ENCODE measurements around the gene IGSF6.

Gene IGSF6

DNA sequence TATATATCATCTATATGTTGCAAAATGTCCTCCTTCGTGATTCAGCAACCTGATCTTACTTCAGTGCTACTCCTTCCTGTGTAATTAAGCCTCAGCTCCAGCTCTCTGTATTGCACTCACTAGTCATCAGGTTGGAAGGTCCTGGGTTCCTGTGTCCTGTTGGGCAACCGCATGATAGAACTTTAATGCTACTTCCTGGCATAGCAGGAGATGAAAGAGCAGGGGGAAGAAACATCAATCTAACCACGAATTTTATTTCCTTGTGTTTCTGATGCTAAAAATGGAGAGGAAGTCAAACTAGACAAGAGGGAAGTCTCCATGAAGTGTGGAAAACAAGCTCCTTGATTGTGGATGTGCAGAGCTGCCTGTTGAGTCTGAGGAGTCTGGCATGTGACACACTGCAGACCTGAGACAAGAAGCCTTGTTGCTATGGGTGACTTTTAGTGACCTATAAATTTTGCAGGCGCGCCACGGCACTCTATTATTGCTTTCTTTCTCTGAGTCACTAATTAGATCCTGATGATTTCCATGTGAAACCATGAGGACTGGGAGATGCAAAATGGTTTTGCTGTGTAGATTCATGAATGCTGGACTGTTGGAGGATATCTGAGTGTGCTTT lies 25.6 kb downstream of the IGSF6 start:
- peak; percentile 91 for DNase-seq (ENCODE audit: low read depth)
- no peak overlapping the region for H3K4me3 ChIP-seq (ENCODE audit: low read depth, low read length)
- TF ChIP-seq, protein P1, sequence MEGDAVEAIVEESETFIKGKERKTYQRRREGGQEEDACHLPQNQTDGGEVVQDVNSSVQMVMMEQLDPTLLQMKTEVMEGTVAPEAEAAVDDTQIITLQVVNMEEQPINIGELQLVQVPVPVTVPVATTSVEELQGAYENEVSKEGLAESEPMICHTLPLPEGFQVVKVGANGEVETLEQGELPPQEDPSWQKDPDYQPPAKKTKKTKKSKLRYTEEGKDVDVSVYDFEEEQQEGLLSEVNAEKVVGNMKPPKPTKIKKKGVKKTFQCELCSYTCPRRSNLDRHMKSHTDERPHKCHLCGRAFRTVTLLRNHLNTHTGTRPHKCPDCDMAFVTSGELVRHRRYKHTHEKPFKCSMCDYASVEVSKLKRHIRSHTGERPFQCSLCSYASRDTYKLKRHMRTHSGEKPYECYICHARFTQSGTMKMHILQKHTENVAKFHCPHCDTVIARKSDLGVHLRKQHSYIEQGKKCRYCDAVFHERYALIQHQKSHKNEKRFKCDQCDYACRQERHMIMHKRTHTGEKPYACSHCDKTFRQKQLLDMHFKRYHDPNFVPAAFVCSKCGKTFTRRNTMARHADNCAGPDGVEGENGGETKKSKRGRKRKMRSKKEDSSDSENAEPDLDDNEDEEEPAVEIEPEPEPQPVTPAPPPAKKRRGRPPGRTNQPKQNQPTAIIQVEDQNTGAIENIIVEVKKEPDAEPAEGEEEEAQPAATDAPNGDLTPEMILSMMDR (conservative IDR thresholded peaks at IDR 0.05; ENCODE audit: low read depth, low read length), result no peak

DNA sequence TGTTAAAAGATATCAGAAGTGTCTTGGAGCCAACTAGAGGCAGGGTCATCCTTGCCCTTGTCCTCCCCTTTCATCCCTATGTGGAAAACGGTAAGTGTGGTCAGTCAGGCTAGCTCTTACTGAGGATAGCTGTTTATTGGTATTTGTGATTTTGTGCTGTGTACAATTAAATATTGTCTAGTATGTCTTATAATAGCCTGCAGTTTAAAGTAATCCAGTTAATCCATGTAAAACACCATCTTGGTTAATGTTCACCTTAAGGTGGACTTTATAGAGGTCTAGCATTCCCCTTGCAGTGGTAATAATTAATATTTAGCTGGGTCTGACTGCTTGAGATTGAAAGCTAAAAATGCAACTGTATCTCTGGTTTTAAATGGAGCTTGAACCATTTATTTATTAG lies 27.4 kb downstream of the IGSF6 start:
- TF ChIP-seq, protein P1 (conservative IDR thresholded peaks at IDR 0.05; ENCODE audit: low read depth, low read length), result no peak
- H3K4me3 ChIP-seq (ENCODE audit: low read depth, low read length), result no peak overlapping the region
- no peak for DNase-seq (ENCODE audit: low read depth)

DNA sequence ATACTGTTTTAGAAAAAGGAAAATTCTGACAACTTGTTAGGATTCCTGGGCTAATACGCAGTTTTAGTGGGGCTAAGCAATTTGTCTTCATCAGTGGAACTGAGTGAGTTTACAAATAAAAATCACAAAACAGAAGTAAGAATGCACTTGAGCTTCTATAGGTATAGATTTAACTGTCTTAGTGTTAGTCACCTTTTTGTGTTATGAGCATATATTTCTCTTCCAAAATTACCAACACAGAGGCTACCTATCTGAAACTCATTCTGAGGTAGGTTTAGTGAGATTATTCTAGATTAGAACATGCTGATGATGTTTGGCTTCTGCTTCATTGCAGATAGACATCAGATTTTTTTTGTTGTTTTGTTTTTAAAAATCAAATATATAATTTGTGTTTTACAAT lies 29.9 kb downstream of the IGSF6 start:
- TF ChIP-seq, protein P1 (conservative IDR thresholded peaks at IDR 0.05; ENCODE audit: low read depth, low read length), result no peak
- DNase-seq (ENCODE audit: low read depth), result no peak
- no peak overlapping the region for H3K4me3 ChIP-seq (ENCODE audit: low read depth, low read length)

DNA sequence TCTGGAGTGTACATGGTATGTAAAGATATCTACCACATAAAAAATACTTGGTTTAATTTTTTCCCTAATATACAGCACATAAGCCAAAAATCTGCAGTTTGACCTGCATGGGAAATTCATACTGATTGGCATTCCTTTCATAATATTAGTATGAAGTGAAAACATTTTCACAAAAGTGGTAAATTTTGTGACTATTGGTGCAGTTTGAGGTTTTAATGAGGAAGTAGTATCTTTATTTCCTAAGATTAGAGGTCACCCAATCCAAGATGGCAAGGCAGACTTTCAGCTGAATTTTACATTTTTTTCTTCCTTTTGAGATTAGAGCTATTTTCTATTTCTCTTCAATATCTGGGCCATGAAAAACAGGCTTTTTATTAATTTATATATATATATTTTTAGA lies 31.8 kb downstream of the IGSF6 start:
- no peak for DNase-seq (ENCODE audit: low read depth)
- TF ChIP-seq, protein P1 (conservative IDR thresholded peaks at IDR 0.05; ENCODE audit: low read depth, low read length), result no peak
- H3K4me3 ChIP-seq (ENCODE audit: low read depth, low read length), result no peak overlapping the region

DNA sequence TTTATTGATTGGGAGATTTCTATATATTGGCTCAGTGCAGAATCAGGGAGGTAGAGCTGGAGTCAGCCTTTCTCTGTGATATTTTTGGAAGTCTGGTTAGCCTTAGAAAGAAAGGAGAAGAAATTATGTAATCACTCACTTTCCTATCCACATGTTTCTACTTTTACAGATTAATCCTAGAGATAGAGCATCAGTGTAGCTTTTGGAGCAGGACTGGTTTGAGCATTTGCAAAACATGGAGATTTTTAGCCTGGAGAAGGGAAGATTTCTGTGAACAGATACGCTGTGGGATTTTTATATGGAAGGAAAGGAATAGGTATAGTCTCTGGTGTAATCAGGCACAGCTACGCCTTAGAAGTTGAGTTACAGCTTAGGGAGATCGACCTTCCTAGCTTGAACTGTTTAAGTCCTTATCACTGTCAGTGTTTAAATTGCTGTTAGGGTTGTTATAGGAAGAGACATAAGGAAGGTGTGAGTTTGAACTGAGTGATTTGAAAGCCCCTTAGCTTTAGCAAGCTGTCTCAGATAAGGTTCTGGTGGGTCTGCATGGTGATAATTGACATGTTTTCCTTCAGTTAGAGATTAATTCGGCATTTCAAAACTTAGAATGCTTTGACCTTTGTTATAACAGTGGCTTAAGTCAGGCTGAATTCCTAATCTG lies 32.5 kb downstream of the IGSF6 start:
- TF ChIP-seq, protein P1 (conservative IDR thresholded peaks at IDR 0.05; ENCODE audit: low read depth, low read length), result no peak
- no peak for DNase-seq (ENCODE audit: low read depth)
- H3K4me3 ChIP-seq (ENCODE audit: low read depth, low read length), result no peak overlapping the region

DNA sequence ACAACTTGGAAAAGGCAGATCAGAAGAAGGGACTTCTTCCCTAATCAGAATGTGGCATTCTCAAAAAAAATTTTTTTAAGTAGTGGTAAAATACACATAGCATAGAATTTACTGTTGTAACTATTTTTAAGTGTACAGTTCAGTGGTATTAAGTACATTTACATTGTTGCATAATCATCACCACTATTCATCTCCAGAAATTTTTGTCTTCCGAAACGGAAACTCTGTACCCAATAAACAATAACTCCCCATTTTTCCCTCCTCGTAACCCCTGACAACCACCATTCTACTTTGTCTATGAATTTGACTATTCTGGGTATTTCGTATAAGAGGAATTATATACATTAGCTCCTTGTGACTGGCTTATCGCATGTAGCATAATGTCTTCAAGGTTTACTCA lies 34.1 kb downstream of the IGSF6 start:
- TF ChIP-seq, protein P1 (conservative IDR thresholded peaks at IDR 0.05; ENCODE audit: low read depth, low read length), result no peak

DNA sequence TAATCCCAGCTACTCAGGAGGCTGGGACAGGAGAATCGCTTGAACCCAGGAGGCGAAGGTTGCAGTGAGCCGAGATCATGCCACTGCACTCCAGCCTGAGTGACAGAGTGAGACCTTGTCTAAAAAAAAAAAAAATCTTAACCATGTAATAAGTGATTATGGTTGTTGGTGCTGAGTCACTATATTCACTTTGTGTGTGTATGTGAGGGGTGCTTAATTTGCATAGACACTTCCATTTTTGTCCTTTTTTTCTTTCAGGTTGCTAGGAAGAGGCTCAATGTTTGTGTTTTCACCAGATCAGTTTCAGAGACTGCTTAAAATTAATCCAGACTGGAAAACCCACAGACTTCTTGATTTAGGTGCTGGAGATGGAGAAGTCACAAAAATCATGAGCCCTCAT lies 34.8 kb downstream of the IGSF6 start:
- DNase-seq (ENCODE audit: low read depth), result no peak
- no peak overlapping the region for H3K4me3 ChIP-seq (ENCODE audit: low read depth, low read length)
- TF ChIP-seq, protein P1 (conservative IDR thresholded peaks at IDR 0.05; ENCODE audit: low read depth, low read length), result no peak

More for the DNA sequence above, 34.1 kb downstream of the IGSF6 start:
- no peak overlapping the region for H3K4me3 ChIP-seq (ENCODE audit: low read depth, low read length)
- DNase-seq (ENCODE audit: low read depth), result no peak

All from choroid plexus epithelial cell (primary cell).